SK-N-SH (cell line): Measurements from ENCODE around the gene CLPSL1.

ENCODE experiments used
- RFX5 ChIP-seq: IDR thresholded peaks from 2 replicates; pipeline ENCODE4 v1.6.1; 2012; ENCODE audit warnings: mild to moderate bottlenecking, improper control_type of control experiment, low read length
- TCF12 ChIP-seq: IDR thresholded peaks from 2 replicates; pipeline ENCODE4 v1.4.0; 2012
- TEAD4 ChIP-seq: IDR thresholded peaks from 2 replicates; pipeline ENCODE4 v1.4.0; 2012; ENCODE audit warnings: mild to moderate bottlenecking, borderline replicate concordance; ENCODE audit not compliant: insufficient read depth
- TF ChIP-seq, protein P1 (sequence below): fragments of 200-600 bp; sonication (generic); IDR thresholded peaks from 2 replicates; pipeline ENCODE4 v1.6.1; 2017; ENCODE audit warnings: antibody characterized with exemption, mild to moderate bottlenecking, moderate library complexity

GRCh38 chr6:35771343-35771627, 9.5 kb upstream of the CLPSL1 start:
- no peak for TF ChIP-seq TEAD4
- no peak for TF ChIP-seq RFX5
- no peak for TF ChIP-seq TCF12
- TF ChIP-seq, protein P1, sequence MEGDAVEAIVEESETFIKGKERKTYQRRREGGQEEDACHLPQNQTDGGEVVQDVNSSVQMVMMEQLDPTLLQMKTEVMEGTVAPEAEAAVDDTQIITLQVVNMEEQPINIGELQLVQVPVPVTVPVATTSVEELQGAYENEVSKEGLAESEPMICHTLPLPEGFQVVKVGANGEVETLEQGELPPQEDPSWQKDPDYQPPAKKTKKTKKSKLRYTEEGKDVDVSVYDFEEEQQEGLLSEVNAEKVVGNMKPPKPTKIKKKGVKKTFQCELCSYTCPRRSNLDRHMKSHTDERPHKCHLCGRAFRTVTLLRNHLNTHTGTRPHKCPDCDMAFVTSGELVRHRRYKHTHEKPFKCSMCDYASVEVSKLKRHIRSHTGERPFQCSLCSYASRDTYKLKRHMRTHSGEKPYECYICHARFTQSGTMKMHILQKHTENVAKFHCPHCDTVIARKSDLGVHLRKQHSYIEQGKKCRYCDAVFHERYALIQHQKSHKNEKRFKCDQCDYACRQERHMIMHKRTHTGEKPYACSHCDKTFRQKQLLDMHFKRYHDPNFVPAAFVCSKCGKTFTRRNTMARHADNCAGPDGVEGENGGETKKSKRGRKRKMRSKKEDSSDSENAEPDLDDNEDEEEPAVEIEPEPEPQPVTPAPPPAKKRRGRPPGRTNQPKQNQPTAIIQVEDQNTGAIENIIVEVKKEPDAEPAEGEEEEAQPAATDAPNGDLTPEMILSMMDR: no peak
